Erythroblast (primary cell): Measurements from ENCODE around the gene SP5.

Experiments used
- GATA1 ChIP-seq: IDR thresholded peaks from 2 replicates; pipeline ENCODE4 v1.6.1; 2011; ENCODE audit warnings: low read depth, mild to moderate bottlenecking, control low read depth, low read length, moderate library complexity
- POLR2A ChIP-seq: IDR thresholded peaks from 2 replicates; pipeline ENCODE4 v1.6.1; 2011; ENCODE audit warnings: mild to moderate bottlenecking, low read length

- TF ChIP-seq POLR2A = no peak
- no peak for TF ChIP-seq GATA1
Observed at GRCh38 chr2:170723446-170723958, 8.4 kb downstream of the SP5 start.
